GM12873 (cell line): ENCODE measurements around the gene TUBB4A.

Source experiments
- CTCF ChIP-seq: IDR thresholded peaks from 2 replicates; pipeline ENCODE4 v1.5.1; 2012; ENCODE audit warnings: low read depth, mild to moderate bottlenecking, moderate library complexity, low read length, control low read depth; ENCODE audit not compliant: insufficient read depth; ENCODE audit errors: missing control alignments

Gene TUBB4A

DNA sequence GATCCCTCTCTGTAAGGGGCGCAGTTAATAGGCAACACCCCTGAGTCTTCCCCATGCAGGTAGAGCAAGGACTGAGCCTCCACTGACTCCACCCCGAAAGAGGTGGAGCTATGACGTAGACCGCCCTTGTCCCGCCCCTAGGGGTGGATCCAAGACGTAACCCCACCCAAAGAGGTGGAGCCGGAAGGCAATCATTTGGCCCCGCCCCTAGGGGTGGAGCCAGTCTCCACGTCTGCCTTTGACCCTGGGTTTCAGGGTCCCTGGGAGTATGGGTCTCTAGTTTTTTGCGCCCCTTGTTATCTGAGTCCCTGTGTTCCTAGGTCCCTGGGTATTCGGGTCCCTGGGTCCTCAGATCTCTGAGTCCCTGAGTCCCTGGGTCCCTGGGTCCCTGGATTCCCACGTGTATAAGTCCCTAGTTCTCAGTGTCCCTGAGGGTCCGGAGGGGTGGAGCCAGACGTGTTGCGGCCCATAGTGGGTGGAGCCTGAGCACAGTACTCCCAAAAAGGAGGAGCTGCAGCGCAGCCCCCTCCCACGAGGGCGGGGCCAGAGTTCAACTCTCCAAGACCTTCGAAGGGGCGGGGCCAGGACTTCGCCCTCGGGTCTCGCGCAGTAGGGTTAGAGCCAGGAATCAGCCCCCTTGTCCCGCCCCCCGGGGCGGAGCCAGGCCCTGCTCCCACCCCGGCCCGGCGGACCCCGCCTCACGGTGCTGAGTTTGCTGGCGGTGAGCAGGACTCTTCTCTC, 25.8 kb downstream of the TUBB4A start:
- TF ChIP-seq CTCF = no peak

DNA sequence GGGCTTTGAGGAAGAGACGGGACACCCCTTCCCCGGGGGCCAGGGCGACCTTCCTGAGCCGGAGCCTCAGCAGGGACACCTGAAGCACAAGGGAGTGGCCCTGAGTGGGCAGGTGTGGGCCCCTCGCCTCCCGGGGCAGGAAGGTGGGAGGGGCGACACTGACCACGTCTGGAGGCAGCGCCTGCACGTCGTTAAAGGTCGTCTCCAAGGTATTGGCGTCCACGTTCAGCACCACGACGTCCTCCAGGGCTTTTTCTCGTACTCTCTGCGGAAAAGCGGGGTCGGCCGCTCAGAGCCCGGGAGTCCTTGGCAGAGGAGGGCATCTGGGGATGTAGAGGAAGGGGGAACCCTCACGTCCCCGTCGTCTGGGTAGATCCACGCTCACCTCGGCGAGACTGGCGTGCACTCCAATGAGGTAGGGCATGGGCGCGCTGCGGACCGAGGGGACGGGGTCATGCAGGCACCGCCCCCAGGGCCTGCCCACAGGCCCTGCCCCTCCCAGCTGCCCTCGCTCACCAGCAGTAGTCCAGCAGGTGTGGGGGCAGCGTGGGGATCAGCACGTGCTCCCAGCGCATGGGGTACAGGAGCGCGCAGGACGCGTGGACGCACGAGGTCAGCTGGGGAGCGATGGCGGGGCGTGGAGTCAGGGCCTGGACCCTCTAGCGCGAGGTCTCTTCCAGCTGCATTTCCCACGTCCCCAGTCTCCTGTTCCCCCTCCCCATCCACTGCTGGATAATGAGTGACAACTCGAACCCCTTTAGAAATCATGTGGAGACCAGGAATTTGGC, 26.6 kb downstream of the TUBB4A start:
- TF ChIP-seq CTCF = no peak

DNA sequence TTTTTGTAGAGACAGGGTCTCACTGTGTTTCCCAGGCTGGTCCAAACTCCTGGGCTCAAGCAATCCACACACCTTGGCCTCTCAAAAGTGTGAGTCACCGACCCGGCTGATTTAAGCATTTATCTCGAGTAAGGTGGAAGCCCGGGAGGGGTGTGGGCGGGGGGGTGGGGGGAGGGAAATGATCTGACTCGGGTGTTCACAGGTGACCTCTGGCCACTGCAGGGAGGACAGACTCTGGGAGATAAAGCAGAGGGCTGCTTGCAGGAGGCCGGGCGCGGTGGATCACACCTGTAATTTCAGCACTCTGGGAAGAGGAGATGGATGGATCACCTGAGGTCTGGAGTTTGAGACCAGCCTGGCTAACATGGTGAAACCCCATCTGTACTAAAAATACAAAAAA, 28.5 kb downstream of the TUBB4A start:
- no peak for TF ChIP-seq CTCF

DNA sequence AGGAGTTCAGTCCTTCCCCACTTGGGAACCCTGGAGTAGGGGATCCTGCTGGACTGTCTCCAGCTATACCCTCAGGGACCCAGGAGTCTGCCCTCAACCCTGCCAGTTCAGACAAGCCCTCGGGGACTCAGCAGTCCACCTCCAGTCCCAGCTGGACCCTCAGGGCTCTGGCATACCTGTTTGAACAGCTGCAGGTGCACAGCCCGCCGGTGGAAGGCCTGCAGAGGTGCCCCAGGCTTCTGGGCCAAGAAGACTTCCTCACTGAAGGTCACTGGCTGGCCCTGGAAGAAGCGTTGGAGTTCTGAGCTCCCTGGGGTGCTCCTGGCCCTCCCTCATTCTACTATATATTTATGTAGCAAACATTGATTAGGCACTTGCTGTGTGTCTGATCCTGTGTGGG, 29.4 kb downstream of the TUBB4A start:
- TF ChIP-seq CTCF = no peak

DNA sequence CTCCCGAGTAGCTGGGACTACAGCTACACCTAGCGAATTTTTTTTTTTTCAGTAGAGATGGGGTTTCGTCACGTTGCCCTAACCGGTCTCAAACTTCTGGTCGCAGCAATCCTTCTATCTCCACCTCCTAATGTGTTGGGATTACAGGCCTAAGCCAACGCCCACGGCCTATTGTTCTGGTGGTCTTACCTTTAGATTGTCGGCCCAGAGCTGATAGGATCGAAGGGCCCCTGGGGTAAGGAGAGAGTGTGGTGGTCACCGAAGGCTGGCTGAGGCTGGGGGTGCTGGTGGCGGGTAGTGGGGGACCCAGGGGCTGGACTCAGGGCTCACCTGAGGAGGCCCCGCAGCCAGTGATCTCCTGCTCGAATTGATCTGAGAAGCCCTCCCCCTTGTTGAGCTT, 31.0 kb downstream of the TUBB4A start:
- no peak for TF ChIP-seq CTCF

- TF ChIP-seq CTCF = no peak
Measured at GRCh38 chr19:6470173-6470572, 31.9 kb downstream of the TUBB4A start.

DNA sequence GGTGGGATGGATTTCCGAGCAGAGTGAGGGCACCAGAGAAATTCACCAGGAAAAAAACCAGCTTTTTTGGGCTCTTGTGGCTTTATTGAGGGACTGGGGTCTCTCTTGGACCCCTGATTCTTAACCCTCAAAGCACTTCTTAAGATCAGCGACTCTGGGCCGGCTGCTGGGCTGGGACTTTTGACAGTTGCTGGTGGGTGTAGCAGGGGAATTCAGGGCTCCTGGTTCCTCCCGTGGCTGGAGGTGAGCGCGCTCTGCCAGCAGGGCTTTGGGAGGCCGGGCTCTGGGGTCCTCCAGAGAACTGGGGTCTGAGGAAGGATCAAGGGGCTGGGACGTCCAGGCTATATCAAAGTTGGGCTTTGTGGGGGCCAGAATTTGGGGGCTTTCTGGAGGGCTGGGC, 34.7 kb downstream of the TUBB4A start:
- no peak for TF ChIP-seq CTCF
